Testis (tissue), 3 donors: ENCODE data around the gene DESI2. TPM values are rescaled to one million over a fixed set of nuclear protein-coding genes. Genes with fewer than 3 reads are reported as not detected.

Experiments used
- DNase-seq: peaks from one replicate; pipeline ENCODE4 v3.0.0-alpha.2; 2019
- H3K27ac ChIP-seq, 2 donors: fragments of 200-600 bp; sonication (generic); one replicate each; pipeline ENCODE4 v1.5.1; 2019
- H3K27me3 ChIP-seq: fragments of 200-600 bp; sonication (generic); one replicate; pipeline ENCODE4 v1.5.1; 2019
- H3K36me3 ChIP-seq: fragments of 200-600 bp; sonication (generic); one replicate; pipeline ENCODE4 v1.5.1; 2017; ENCODE audit warnings: low read depth; ENCODE audit errors: missing control alignments
- H3K4me1 ChIP-seq: fragments of 200-600 bp; sonication (generic); one replicate; pipeline ENCODE4 v1.5.1; 2019
- H3K4me3 ChIP-seq, 2 donors: fragments of 200-600 bp; sonication (generic); one replicate each; pipeline ENCODE4 v1.5.1; 2017 to 2019
- H3K9me3 ChIP-seq: fragments of 200-600 bp; sonication (generic); one replicate; pipeline ENCODE4 v1.5.1; 2017
- POLR2A ChIP-seq: fragments of 450-650 bp; IDR thresholded peaks from one replicate; pipeline ENCODE4 v1.6.1; 2017; ENCODE audit warnings: antibody characterized with exemption, mild to moderate bottlenecking, moderate library complexity
- WGBS, 2 donors: methylation state at CpG; one replicate each; pipeline ENCODE4 v1.1.5; 2018; 5-methylcytosine and 5-hydroxymethylcytosine counted together
- intact Hi-C: fragments of 100-400 bp; cut with DNase I; formaldehyde crosslinking; loops from one replicate; pipeline ENCODE4 v1.15.1; 2023; ENCODE audit warnings: low total_unique reads
- polyA plus RNA-seq: library from polyadenylated mRNA; stranded (reverse); fragments of 350-450 nt; fragmentation: Illumina TruSeq; extraction: RNeasy Lipid Tissue Mini Kit (QIAGEN cat#74804); gene quantifications from one replicate; pipeline ENCODE4 v1.2.3, GENCODE V29; 2014; ENCODE audit warnings: low read depth, low replicate concordance; ENCODE audit not compliant: insufficient read depth
- total RNA-seq, 2 donors: library from RNA; depleted of rRNA; stranded (reverse); fragments of >200 nt; gene quantifications; one replicate each; pipeline ENCODE4 v1.2.3, GENCODE V29; 2016
- TF ChIP-seq, protein P1 (sequence below), 3 experiments: fragments of 450-650 bp in 2 of 3; fragments of 200-600 bp in 1 of 3; sonication (generic) in 1 of 3; IDR thresholded peaks; one replicate each; pipeline ENCODE4 v1.5.1; 2016 to 2019; ENCODE audit warnings: antibody characterized with exemption in 3 of 3, mild to moderate bottlenecking in 2 of 3, moderate library complexity in 1 of 3

The DESI2 gene
- total and polyA plus RNA-seq, 3 donors from 2014 or later, result 70.0 to 114 (median 72.7) TPM

GRCh38 chr1:244636488-244637259 lies 16.3 kb upstream of the DESI2 start:
- H3K36me3 ChIP-seq, result no peaks in the 10 kb centered on the region
- no peaks in the 10 kb centered on the region for H3K27me3 ChIP-seq
- TF ChIP-seq, protein P1, sequence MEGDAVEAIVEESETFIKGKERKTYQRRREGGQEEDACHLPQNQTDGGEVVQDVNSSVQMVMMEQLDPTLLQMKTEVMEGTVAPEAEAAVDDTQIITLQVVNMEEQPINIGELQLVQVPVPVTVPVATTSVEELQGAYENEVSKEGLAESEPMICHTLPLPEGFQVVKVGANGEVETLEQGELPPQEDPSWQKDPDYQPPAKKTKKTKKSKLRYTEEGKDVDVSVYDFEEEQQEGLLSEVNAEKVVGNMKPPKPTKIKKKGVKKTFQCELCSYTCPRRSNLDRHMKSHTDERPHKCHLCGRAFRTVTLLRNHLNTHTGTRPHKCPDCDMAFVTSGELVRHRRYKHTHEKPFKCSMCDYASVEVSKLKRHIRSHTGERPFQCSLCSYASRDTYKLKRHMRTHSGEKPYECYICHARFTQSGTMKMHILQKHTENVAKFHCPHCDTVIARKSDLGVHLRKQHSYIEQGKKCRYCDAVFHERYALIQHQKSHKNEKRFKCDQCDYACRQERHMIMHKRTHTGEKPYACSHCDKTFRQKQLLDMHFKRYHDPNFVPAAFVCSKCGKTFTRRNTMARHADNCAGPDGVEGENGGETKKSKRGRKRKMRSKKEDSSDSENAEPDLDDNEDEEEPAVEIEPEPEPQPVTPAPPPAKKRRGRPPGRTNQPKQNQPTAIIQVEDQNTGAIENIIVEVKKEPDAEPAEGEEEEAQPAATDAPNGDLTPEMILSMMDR (IDR thresholded peaks at IDR 0.05), result no peak
- TF ChIP-seq POLR2A, result no peak
- H3K4me1 ChIP-seq, result no peaks in the 10 kb centered on the region
- H3K4me3 ChIP-seq, result no peak overlapping the region
- no peak for DNase-seq
- no peaks in the 10 kb centered on the region for H3K9me3 ChIP-seq
- intact Hi-C loops, result no loop called here
- H3K27ac ChIP-seq, result no peak overlapping the region
- 87 to 93% methylated on average over 10 of the region's 10 CpGs for WGBS, 2 donors

DNA sequence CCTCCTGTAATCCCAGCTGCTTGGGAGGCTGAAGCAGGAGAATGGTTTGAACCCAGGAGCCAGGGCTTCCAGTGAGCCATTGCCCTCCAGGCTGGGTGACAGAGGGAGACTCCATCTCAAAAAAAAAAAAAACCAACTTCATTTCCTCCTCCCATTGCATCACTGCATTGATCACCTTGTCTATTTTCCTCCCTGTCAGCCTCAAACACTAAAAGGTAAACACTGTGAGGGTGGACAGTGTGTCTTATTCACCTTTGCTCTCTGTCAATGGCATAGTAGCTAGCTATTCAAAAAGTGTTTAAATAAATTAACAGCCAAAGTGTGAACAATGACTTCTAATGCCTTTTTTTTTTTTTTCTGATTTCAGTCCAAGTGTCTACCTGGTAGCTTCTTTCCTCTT lies 13.4 kb upstream of the DESI2 start:
- Histone ChIP-seq H3K27ac (no peak overlapping the region), H3K4me1 (no peaks in the 10 kb centered on the region), H3K9me3 (no peaks in the 10 kb centered on the region), H3K27me3 (no peaks in the 10 kb centered on the region), H3K4me3 (no peak overlapping the region), H3K36me3 (no peaks in the 10 kb centered on the region)
- TF ChIP-seq, protein P1 (IDR thresholded peaks at IDR 0.05), result no peak
- no peak for TF ChIP-seq POLR2A
- no peak for DNase-seq
- intact Hi-C loops, result no loop called here

DNA sequence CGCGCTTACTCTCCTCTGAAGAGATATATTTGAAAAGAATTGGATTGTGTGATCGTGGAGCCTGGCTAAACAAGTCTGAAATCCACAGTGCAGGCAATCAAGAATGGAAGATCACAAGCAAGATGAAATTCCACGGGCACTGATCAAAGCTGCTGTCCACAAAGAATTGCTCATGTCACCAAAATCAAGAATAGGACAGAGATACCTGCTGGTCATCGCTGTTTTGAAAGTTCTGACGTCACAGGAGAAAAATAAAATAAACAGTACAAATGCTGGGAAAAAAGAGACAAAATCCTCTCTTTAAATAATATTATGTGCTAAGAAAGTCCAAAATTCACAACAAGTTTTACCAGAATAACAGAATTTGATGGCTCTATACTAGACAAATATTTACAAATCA lies 12.0 kb upstream of the DESI2 start:
- 92 to 95% methylated on average over 6 of the region's 6 CpGs for WGBS, 2 donors

DNA sequence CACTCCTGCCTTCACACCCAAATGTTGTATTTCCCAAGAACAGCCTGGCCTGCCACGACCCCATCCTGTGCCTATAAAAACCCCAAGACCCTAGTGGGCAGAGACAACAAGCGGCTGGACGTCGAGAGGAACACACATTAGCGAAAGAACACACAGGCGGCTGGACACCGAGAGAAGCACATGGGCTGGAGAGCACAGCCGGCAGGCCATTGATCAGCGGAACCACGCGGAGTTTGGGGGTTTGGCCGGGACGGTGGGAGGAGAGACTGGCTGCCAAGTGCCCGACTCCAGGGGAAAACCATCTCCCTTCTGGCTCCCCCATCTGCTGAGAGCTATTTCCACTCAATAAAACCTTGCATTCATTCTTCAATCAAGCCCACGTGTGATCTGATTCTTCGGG lies 10.4 kb upstream of the DESI2 start:
- no peak overlapping the region for H3K4me3 ChIP-seq
- WGBS, 2 donors, result 85 to 88% methylated on average over 16 of the region's 16 CpGs
- no peaks in the 10 kb centered on the region for H3K9me3 ChIP-seq
- no peaks in the 10 kb centered on the region for H3K4me1 ChIP-seq
- H3K36me3 ChIP-seq, result no peaks in the 10 kb centered on the region
- intact Hi-C loops, result no loop called here
- no peaks in the 10 kb centered on the region for H3K27me3 ChIP-seq
- H3K27ac ChIP-seq, result no peak overlapping the region
- no peak for DNase-seq
- no peak for TF ChIP-seq POLR2A
- TF ChIP-seq, protein P1 (IDR thresholded peaks at IDR 0.05), result no peak

More for the DNA sequence above, 12.0 kb upstream of the DESI2 start:
- intact Hi-C loops, result no loop called here
- no peak overlapping the region for H3K27ac ChIP-seq
- H3K4me3 ChIP-seq, result no peak overlapping the region
- no peaks in the 10 kb centered on the region for H3K9me3 ChIP-seq
- no peaks in the 10 kb centered on the region for H3K36me3 ChIP-seq
- no peaks in the 10 kb centered on the region for H3K27me3 ChIP-seq
- DNase-seq, result no peak
- H3K4me1 ChIP-seq, result no peaks in the 10 kb centered on the region
- TF ChIP-seq, protein P1 (IDR thresholded peaks at IDR 0.05), result no peak
- TF ChIP-seq POLR2A, result no peak

GRCh38 chr1:244642988-244643387 lies 9.9 kb upstream of the DESI2 start:
- Histone ChIP-seq H3K27me3 (no peaks in the 10 kb centered on the region), H3K4me1 (no peaks in the 10 kb centered on the region), H3K27ac (no peak overlapping the region), H3K9me3 (no peaks in the 10 kb centered on the region), H3K36me3 (no peaks in the 10 kb centered on the region), H3K4me3 (no peak overlapping the region)
- WGBS, 2 donors, result 93 to 98% methylated on average over 14 of the region's 14 CpGs
- DNase-seq, result no peak
- TF ChIP-seq POLR2A, result no peak
- TF ChIP-seq, protein P1 (IDR thresholded peaks at IDR 0.05), result no peak
- intact Hi-C loops, result no loop called here
